ENCODE data around the gene C9orf57.

The C9orf57 gene

GRCh38 chr9:72044095-72044494 lies 16.3 kb downstream of the C9orf57 start:
- Histone ChIP-seq H3K4me1 (ENCODE audit: control insufficient read depth in 1 of 2, insufficient read depth in 2 of 2, low read length in 2 of 2) (no peaks in the 10 kb centered on the region), H3K27ac (ENCODE audit: low read length) (no peak overlapping the region), H3K4me3 (ENCODE audit: low read depth in 1 of 2, low read length in 2 of 2) (no peak overlapping the region), H3K27me3 (ENCODE audit: low read depth, low read length) (no peaks in the 10 kb centered on the region), H3K9me3 (ENCODE audit: control insufficient read depth in 1 of 2, low read length in 2 of 2) (no peaks in the 10 kb centered on the region), H3K36me3 (ENCODE audit: control insufficient read depth in 1 of 2, insufficient read depth in 2 of 2, low read length in 2 of 2) (no peaks in the 10 kb centered on the region)

- Histone ChIP-seq H3K36me3 (ENCODE audit: control insufficient read depth in 1 of 2, insufficient read depth in 2 of 2, low read length in 2 of 2) (no peaks in the 10 kb centered on the region), H3K4me3 (ENCODE audit: low read depth in 1 of 2, low read length in 2 of 2) (no peak overlapping the region), H3K27ac (ENCODE audit: low read length) (no peak overlapping the region), H3K27me3 (ENCODE audit: low read depth, low read length) (no peaks in the 10 kb centered on the region), H3K9me3 (ENCODE audit: control insufficient read depth in 1 of 2, low read length in 2 of 2) (no peaks in the 10 kb centered on the region), H3K4me1 (ENCODE audit: control insufficient read depth in 1 of 2, insufficient read depth in 2 of 2, low read length in 2 of 2) (no peaks in the 10 kb centered on the region)
Observed at GRCh38 chr9:72043576-72043975, 16.8 kb downstream of the C9orf57 start.

- H3K27ac ChIP-seq (ENCODE audit: low read length), result no peak overlapping the region
- no peaks in the 10 kb centered on the region for H3K9me3 ChIP-seq (ENCODE audit: control insufficient read depth in 1 of 2, low read length in 2 of 2)
- H3K27me3 ChIP-seq (ENCODE audit: low read depth, low read length), result no peaks in the 10 kb centered on the region
- no peaks in the 10 kb centered on the region for H3K4me1 ChIP-seq (ENCODE audit: control insufficient read depth in 1 of 2, insufficient read depth in 2 of 2, low read length in 2 of 2)
- no peaks in the 10 kb centered on the region for H3K36me3 ChIP-seq (ENCODE audit: control insufficient read depth in 1 of 2, insufficient read depth in 2 of 2, low read length in 2 of 2)
- H3K4me3 ChIP-seq (ENCODE audit: low read depth in 1 of 2, low read length in 2 of 2), result no peak overlapping the region
Observed at GRCh38 chr9:72042928-72043327, 17.5 kb downstream of the C9orf57 start.

GRCh38 chr9:72041775-72042194 lies 18.6 kb downstream of the C9orf57 start:
- H3K4me1 ChIP-seq (ENCODE audit: control insufficient read depth in 1 of 2, insufficient read depth in 2 of 2, low read length in 2 of 2), result no peaks in the 10 kb centered on the region
- H3K27me3 ChIP-seq (ENCODE audit: low read depth, low read length), result no peaks in the 10 kb centered on the region
- H3K27ac ChIP-seq (ENCODE audit: low read length), result no peak overlapping the region
- H3K9me3 ChIP-seq (ENCODE audit: control insufficient read depth in 1 of 2, low read length in 2 of 2), result no peaks in the 10 kb centered on the region
- no peaks in the 10 kb centered on the region for H3K36me3 ChIP-seq (ENCODE audit: control insufficient read depth in 1 of 2, insufficient read depth in 2 of 2, low read length in 2 of 2)
- no peak overlapping the region for H3K4me3 ChIP-seq (ENCODE audit: low read depth in 1 of 2, low read length in 2 of 2)

- H3K9me3 ChIP-seq (ENCODE audit: control insufficient read depth in 1 of 2, low read length in 2 of 2), result no peaks in the 10 kb centered on the region
- no peaks in the 10 kb centered on the region for H3K36me3 ChIP-seq (ENCODE audit: control insufficient read depth in 1 of 2, insufficient read depth in 2 of 2, low read length in 2 of 2)
- no peak overlapping the region for H3K27ac ChIP-seq (ENCODE audit: low read length)
- H3K27me3 ChIP-seq (ENCODE audit: low read depth, low read length), result no peaks in the 10 kb centered on the region
- H3K4me3 ChIP-seq (ENCODE audit: low read depth in 1 of 2, low read length in 2 of 2), result no peak overlapping the region
- H3K4me1 ChIP-seq (ENCODE audit: control insufficient read depth in 1 of 2, insufficient read depth in 2 of 2, low read length in 2 of 2), result no peaks in the 10 kb centered on the region
Observed at GRCh38 chr9:72041369-72041768, 19.0 kb downstream of the C9orf57 start.

- no peak overlapping the region for H3K27ac ChIP-seq (ENCODE audit: low read length)
Observed at GRCh38 chr9:72039532-72039931, 20.9 kb downstream of the C9orf57 start.

GRCh38 chr9:72038890-72039410 lies 21.5 kb downstream of the C9orf57 start:
- no peaks in the 10 kb centered on the region for H3K9me3 ChIP-seq (ENCODE audit: control insufficient read depth in 1 of 2, low read length in 2 of 2)
- H3K27me3 ChIP-seq (ENCODE audit: low read depth, low read length), result no peaks in the 10 kb centered on the region
- H3K27ac ChIP-seq (ENCODE audit: low read length), result no peak overlapping the region
- H3K4me1 ChIP-seq (ENCODE audit: control insufficient read depth in 1 of 2, insufficient read depth in 2 of 2, low read length in 2 of 2), result no peaks in the 10 kb centered on the region
- H3K4me3 ChIP-seq (ENCODE audit: low read depth in 1 of 2, low read length in 2 of 2), result no peak overlapping the region
- no peaks in the 10 kb centered on the region for H3K36me3 ChIP-seq (ENCODE audit: control insufficient read depth in 1 of 2, insufficient read depth in 2 of 2, low read length in 2 of 2)

More at GRCh38 chr9:72039532-72039931, 20.9 kb downstream of the C9orf57 start:
- Histone ChIP-seq H3K27me3 (ENCODE audit: low read depth, low read length) (no peaks in the 10 kb centered on the region), H3K4me1 (ENCODE audit: control insufficient read depth in 1 of 2, insufficient read depth in 2 of 2, low read length in 2 of 2) (no peaks in the 10 kb centered on the region), H3K9me3 (ENCODE audit: control insufficient read depth in 1 of 2, low read length in 2 of 2) (no peaks in the 10 kb centered on the region), H3K36me3 (ENCODE audit: control insufficient read depth in 1 of 2, insufficient read depth in 2 of 2, low read length in 2 of 2) (no peaks in the 10 kb centered on the region), H3K4me3 (ENCODE audit: low read depth in 1 of 2, low read length in 2 of 2) (no peak overlapping the region)

GRCh38 chr9:72038408-72038807 lies 22.0 kb downstream of the C9orf57 start:
- H3K4me1 ChIP-seq (ENCODE audit: control insufficient read depth in 1 of 2, insufficient read depth in 2 of 2, low read length in 2 of 2), result no peaks in the 10 kb centered on the region
- H3K27me3 ChIP-seq (ENCODE audit: low read depth, low read length), result no peaks in the 10 kb centered on the region
- H3K9me3 ChIP-seq (ENCODE audit: control insufficient read depth in 1 of 2, low read length in 2 of 2), result no peaks in the 10 kb centered on the region
- H3K27ac ChIP-seq (ENCODE audit: low read length), result no peak overlapping the region
- H3K36me3 ChIP-seq (ENCODE audit: control insufficient read depth in 1 of 2, insufficient read depth in 2 of 2, low read length in 2 of 2), result no peaks in the 10 kb centered on the region
- no peak overlapping the region for H3K4me3 ChIP-seq (ENCODE audit: low read depth in 1 of 2, low read length in 2 of 2)

GRCh38 chr9:72037571-72037970 lies 22.8 kb downstream of the C9orf57 start:
- no peaks in the 10 kb centered on the region for H3K36me3 ChIP-seq (ENCODE audit: control insufficient read depth in 1 of 2, insufficient read depth in 2 of 2, low read length in 2 of 2)
- H3K27ac ChIP-seq (ENCODE audit: low read length), result no peak overlapping the region
- no peaks in the 10 kb centered on the region for H3K9me3 ChIP-seq (ENCODE audit: control insufficient read depth in 1 of 2, low read length in 2 of 2)
- H3K4me1 ChIP-seq (ENCODE audit: control insufficient read depth in 1 of 2, insufficient read depth in 2 of 2, low read length in 2 of 2), result no peaks in the 10 kb centered on the region
- H3K27me3 ChIP-seq (ENCODE audit: low read depth, low read length), result no peaks in the 10 kb centered on the region
- no peak overlapping the region for H3K4me3 ChIP-seq (ENCODE audit: low read depth in 1 of 2, low read length in 2 of 2)

- Histone ChIP-seq H3K27ac (ENCODE audit: low read length) (no peak overlapping the region), H3K9me3 (ENCODE audit: control insufficient read depth in 1 of 2, low read length in 2 of 2) (no peaks in the 10 kb centered on the region), H3K27me3 (ENCODE audit: low read depth, low read length) (no peaks in the 10 kb centered on the region), H3K36me3 (ENCODE audit: control insufficient read depth in 1 of 2, insufficient read depth in 2 of 2, low read length in 2 of 2) (no peaks in the 10 kb centered on the region), H3K4me1 (ENCODE audit: control insufficient read depth in 1 of 2, insufficient read depth in 2 of 2, low read length in 2 of 2) (no peaks in the 10 kb centered on the region), H3K4me3 (ENCODE audit: low read depth in 1 of 2, low read length in 2 of 2) (no peak overlapping the region)
Observed at GRCh38 chr9:72030767-72031166, 29.6 kb downstream of the C9orf57 start.

- Histone ChIP-seq H3K36me3 (ENCODE audit: control insufficient read depth in 1 of 2, insufficient read depth in 2 of 2, low read length in 2 of 2) (no peaks in the 10 kb centered on the region), H3K4me3 (ENCODE audit: low read depth in 1 of 2, low read length in 2 of 2) (no peak overlapping the region), H3K27me3 (ENCODE audit: low read depth, low read length) (no peaks in the 10 kb centered on the region), H3K9me3 (ENCODE audit: control insufficient read depth in 1 of 2, low read length in 2 of 2) (no peaks in the 10 kb centered on the region), H3K27ac (ENCODE audit: low read length) (no peak overlapping the region), H3K4me1 (ENCODE audit: control insufficient read depth in 1 of 2, insufficient read depth in 2 of 2, low read length in 2 of 2) (no peaks in the 10 kb centered on the region)
Observed at GRCh38 chr9:72029986-72030385, 30.4 kb downstream of the C9orf57 start.

- no peak overlapping the region for H3K27ac ChIP-seq (ENCODE audit: low read length)
- H3K36me3 ChIP-seq (ENCODE audit: control insufficient read depth in 1 of 2, insufficient read depth in 2 of 2, low read length in 2 of 2), result no peaks in the 10 kb centered on the region
- no peaks in the 10 kb centered on the region for H3K4me1 ChIP-seq (ENCODE audit: control insufficient read depth in 1 of 2, insufficient read depth in 2 of 2, low read length in 2 of 2)
- H3K4me3 ChIP-seq (ENCODE audit: low read depth in 1 of 2, low read length in 2 of 2), result no peak overlapping the region
- H3K27me3 ChIP-seq (ENCODE audit: low read depth, low read length), result no peaks in the 10 kb centered on the region
- no peaks in the 10 kb centered on the region for H3K9me3 ChIP-seq (ENCODE audit: control insufficient read depth in 1 of 2, low read length in 2 of 2)
Observed at GRCh38 chr9:72025906-72026305, 34.5 kb downstream of the C9orf57 start.
